Uterus (tissue), 4 donors: ENCODE data around the gene THRAP3. TPM values are rescaled to one million over a fixed set of nuclear protein-coding genes. Genes with fewer than 3 reads are reported as not detected.

Experiments
- DNase-seq, 2 donors: peaks; one replicate each; pipeline ENCODE4 v3.0.0-alpha.2; 2019 to 2020
- H3K27ac ChIP-seq, 2 donors: fragments of 200-600 bp; sonication (generic); 1 replicate in 1 of 2; 2 replicates in 1 of 2; pipeline ENCODE4 v1.5.1; 2016 to 2018
- H3K27me3 ChIP-seq, 2 donors: fragments of 200-600 bp; sonication (generic); one replicate each; pipeline ENCODE4 v1.5.1; 2018 to 2019; ENCODE audit warnings: control low read depth in 1 of 2
- H3K36me3 ChIP-seq, 2 donors: fragments of 200-600 bp; sonication (generic); one replicate each; pipeline ENCODE4 v1.5.1; 2019; ENCODE audit warnings: control low read depth in 1 of 2
- H3K4me1 ChIP-seq, 2 donors: fragments of 200-600 bp; sonication (generic); one replicate each; pipeline ENCODE4 v1.5.1; 2018 to 2019; ENCODE audit warnings: control low read depth in 1 of 2
- H3K4me3 ChIP-seq, 2 donors: fragments of 200-600 bp; sonication (generic); 1 replicate in 1 of 2; 2 replicates in 1 of 2; pipeline ENCODE4 v1.5.1; 2018 to 2019; ENCODE audit warnings: mild to moderate bottlenecking in 1 of 2
- H3K9me3 ChIP-seq, 2 donors: fragments of 200-600 bp; sonication (generic); one replicate each; pipeline ENCODE4 v1.5.1; 2019; ENCODE audit warnings: control low read depth in 1 of 2
- POLR2A ChIP-seq, 2 donors: fragments of 450-650 bp; IDR thresholded peaks; one replicate each; pipeline ENCODE4 v1.6.1; 2016; ENCODE audit warnings: antibody characterized with exemption in 2 of 2, mild to moderate bottlenecking in 1 of 2, moderate library complexity in 1 of 2
- intact Hi-C: fragments of 100-400 bp; cut with DNase I; formaldehyde crosslinking; loops from one replicate; pipeline ENCODE4 v1.15.1; 2023; ENCODE audit warnings: low total_unique reads
- total RNA-seq, 4 donors: library from RNA; depleted of rRNA in 3 of 4; stranded (reverse); fragments of >200 nt in 3 of 4; gene quantifications; one replicate each; pipeline versions ENCODE4 v1.1.0 to v1.2.4, GENCODE V29; 2014 to 2023
- TF ChIP-seq, protein P1 (sequence below), 4 experiments: fragments of 200-600 bp in 2 of 4; fragments of 450-650 bp in 2 of 4; sonication (generic) in 2 of 4; IDR thresholded peaks; one replicate each; pipeline ENCODE4 v1.5.1; 2016 to 2019; ENCODE audit warnings: antibody characterized with exemption in 4 of 4, mild to moderate bottlenecking in 2 of 4, moderate library complexity in 1 of 4
- donor health status: DM: yes; HTN: yes; CAD: no.

Gene THRAP3
- total RNA-seq, 4 donors from 2014 or later: 21.3 to 99.1 (median 67.5) TPM

- Histone ChIP-seq H3K27ac (no peak overlapping the region), H3K4me1 (no peaks in the 10 kb centered on the region)
- TF ChIP-seq, protein P1, sequence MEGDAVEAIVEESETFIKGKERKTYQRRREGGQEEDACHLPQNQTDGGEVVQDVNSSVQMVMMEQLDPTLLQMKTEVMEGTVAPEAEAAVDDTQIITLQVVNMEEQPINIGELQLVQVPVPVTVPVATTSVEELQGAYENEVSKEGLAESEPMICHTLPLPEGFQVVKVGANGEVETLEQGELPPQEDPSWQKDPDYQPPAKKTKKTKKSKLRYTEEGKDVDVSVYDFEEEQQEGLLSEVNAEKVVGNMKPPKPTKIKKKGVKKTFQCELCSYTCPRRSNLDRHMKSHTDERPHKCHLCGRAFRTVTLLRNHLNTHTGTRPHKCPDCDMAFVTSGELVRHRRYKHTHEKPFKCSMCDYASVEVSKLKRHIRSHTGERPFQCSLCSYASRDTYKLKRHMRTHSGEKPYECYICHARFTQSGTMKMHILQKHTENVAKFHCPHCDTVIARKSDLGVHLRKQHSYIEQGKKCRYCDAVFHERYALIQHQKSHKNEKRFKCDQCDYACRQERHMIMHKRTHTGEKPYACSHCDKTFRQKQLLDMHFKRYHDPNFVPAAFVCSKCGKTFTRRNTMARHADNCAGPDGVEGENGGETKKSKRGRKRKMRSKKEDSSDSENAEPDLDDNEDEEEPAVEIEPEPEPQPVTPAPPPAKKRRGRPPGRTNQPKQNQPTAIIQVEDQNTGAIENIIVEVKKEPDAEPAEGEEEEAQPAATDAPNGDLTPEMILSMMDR (IDR thresholded peaks at IDR 0.05): no peak
- no peak for TF ChIP-seq POLR2A (IDR thresholded peaks at IDR 0.05)
Observed at GRCh38 chr1:36337830-36338229, 113.6 kb downstream of the THRAP3 start.

GRCh38 chr1:36339215-36339614, 115.0 kb downstream of the THRAP3 start:
- no peak for TF ChIP-seq POLR2A (IDR thresholded peaks at IDR 0.05)
- TF ChIP-seq, protein P1 (IDR thresholded peaks at IDR 0.05): no peak
- intact Hi-C loops: no loop called here
- DNase-seq: no peak
- no peaks in the 10 kb centered on the region for H3K27me3 ChIP-seq
- no peaks in the 10 kb centered on the region for H3K9me3 ChIP-seq
- no peak overlapping the region for H3K27ac ChIP-seq
- H3K36me3 ChIP-seq: no peaks in the 10 kb centered on the region
- no peak overlapping the region for H3K4me3 ChIP-seq
- H3K4me1 ChIP-seq: no peaks in the 10 kb centered on the region

More at GRCh38 chr1:36337830-36338229, 113.6 kb downstream of the THRAP3 start:
- Histone ChIP-seq H3K9me3 (no peaks in the 10 kb centered on the region), H3K27me3 (no peaks in the 10 kb centered on the region), H3K36me3 (no peaks in the 10 kb centered on the region), H3K4me3 (no peak overlapping the region)
- no peak for DNase-seq
- intact Hi-C loops: no loop called here

DNA sequence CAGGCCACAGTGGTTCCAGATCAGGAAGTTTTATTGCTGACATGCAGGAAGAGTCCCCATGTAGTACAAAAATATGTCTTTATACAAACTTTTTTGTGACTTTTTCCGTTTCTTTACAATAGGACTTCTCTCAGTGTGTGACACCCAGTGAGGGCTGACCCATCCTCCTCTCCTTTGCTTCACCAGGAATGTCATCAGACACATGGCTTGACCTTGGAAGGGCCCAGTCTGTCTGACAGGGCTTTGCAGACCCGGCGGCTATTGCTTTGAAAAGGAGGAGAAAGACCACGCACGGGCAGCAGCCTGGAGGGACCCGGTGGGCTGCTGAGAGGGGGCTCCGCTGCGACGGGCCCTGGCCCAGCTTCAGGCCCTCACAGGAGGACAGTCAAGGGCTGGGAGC, 115.4 kb downstream of the THRAP3 start:
- intact Hi-C loops: loop anchor here (5.0 kb wide), 1 partner anchor 83 kb away; no protein-coding TSS in a partner anchor
- Histone ChIP-seq H3K4me3 (no peak overlapping the region), H3K36me3 (no peaks in the 10 kb centered on the region), H3K4me1 (no peaks in the 10 kb centered on the region), H3K27me3 (no peaks in the 10 kb centered on the region), H3K9me3 (no peaks in the 10 kb centered on the region), H3K27ac (no peak overlapping the region)
- no peak for DNase-seq
- TF ChIP-seq POLR2A (IDR thresholded peaks at IDR 0.05): no peak
- TF ChIP-seq, protein P1 (IDR thresholded peaks at IDR 0.05): no peak

DNA sequence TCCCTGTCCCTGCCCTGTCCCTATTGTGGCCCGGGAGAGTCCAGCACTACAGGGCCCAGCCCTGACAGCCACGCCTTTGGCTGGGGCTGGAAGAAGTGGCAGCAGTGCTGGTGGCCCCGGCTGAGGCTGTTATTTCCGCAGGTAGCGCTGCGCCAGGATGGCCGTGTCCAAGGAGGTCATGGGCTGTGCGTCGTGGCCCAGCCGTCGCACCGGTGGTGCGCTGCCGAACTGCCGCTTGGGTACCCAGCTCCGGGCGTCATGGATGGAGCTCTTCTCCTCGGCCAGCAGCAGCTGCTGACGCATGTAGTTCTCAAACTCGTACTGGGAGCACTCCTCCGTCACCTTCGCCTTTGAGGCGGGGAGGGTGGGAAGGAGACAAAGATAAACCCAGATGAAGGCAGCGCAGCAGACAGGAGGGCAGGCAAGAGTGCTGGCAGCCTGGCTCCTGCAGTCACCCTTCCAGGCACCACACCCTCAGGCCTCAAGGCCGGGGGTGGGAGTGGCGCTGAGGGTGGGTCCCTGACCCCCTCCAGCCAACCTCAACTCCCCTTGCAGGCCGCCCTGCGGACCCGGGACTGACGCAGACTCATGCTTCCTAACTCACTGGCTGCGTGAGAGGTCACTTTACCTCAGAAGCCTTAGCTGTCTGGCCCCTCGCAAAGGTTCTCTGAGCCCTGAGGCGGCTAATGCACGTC, 117.5 kb downstream of the THRAP3 start:
- no peaks in the 10 kb centered on the region for H3K27me3 ChIP-seq
- H3K9me3 ChIP-seq: no peaks in the 10 kb centered on the region
- intact Hi-C loops: loop anchor here (5.0 kb wide), 1 partner anchor 81 kb away; no protein-coding TSS in a partner anchor
- H3K4me1 ChIP-seq: no peaks in the 10 kb centered on the region
- no peaks in the 10 kb centered on the region for H3K36me3 ChIP-seq
- TF ChIP-seq, protein P1 (IDR thresholded peaks at IDR 0.05): no peak
- no peak overlapping the region for H3K27ac ChIP-seq
- DNase-seq: no peak
- H3K4me3 ChIP-seq: no peak overlapping the region

DNA sequence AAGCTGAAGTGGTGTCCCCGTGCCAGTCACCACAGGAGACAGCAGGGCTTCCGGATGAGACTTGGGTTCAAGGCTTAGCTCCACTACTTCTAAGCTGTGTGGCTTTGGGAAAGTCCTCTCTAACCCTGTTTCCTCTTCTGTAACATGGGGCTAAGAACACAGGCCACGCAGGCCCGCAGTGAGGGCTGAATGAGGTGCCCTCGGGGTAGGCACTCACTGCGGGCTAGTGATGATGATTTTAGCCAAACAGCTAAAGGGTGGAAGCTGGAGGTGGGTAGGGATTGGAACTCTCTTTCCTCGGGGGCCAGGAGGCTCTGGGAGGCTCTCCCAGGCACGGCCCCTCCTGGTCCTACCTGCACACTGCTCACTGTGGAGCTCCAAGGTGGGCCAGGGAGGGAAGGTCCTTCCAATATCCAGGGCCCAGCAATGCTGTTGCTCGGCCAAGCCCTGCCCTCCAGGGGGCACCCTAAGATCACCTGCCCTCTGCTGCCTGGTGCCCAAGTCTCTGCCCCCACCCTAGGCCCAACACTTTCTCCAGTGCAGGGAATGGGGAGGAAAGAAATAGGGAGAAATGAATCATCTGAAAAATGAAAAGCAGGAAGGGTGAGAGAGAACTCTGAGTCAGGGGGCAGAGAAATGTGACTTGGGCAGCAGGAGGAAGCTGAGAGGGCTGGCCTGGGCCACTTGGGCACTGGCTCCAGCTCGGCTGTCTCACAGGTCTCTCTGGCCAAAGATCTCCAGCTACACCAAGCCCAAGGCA, 118.4 kb downstream of the THRAP3 start:
- H3K9me3 ChIP-seq: no peaks in the 10 kb centered on the region
- TF ChIP-seq POLR2A (IDR thresholded peaks at IDR 0.05): no peak
- TF ChIP-seq, protein P1 (IDR thresholded peaks at IDR 0.05): peak; percentile 36 to 73 (median 58)
- H3K4me1 ChIP-seq: no peaks in the 10 kb centered on the region
- peak; percentile 40 to 43 for DNase-seq
- no peaks in the 10 kb centered on the region for H3K27me3 ChIP-seq
- no peak overlapping the region for H3K27ac ChIP-seq
- H3K36me3 ChIP-seq: no peaks in the 10 kb centered on the region
- no peak overlapping the region for H3K4me3 ChIP-seq
- intact Hi-C loops: loop anchor here (5.0 kb wide), 1 partner anchor 80 kb away; no protein-coding TSS in a partner anchor
